NT2/D1 (cell line): ENCODE data around the gene ARHGEF19.

ENCODE experiments used
- SUZ12 ChIP-seq: IDR thresholded peaks from 2 replicates; pipeline ENCODE4 v1.6.1; 2011; ENCODE audit not compliant: insufficient read length, insufficient read depth; ENCODE audit errors: extremely low read depth
- YY1 ChIP-seq: IDR thresholded peaks from 2 replicates; pipeline ENCODE4 v1.6.1; 2011; ENCODE audit not compliant: insufficient read length, insufficient read depth
- ZNF274 ChIP-seq: IDR thresholded peaks from 2 replicates; pipeline ENCODE4 v1.6.1; 2011; ENCODE audit warnings: mild to moderate bottlenecking, low read depth, low read length

GRCh38 chr1:16184557-16185303 is 27.7 kb downstream of the ARHGEF19 start:
- TF ChIP-seq ZNF274 (no peak), YY1 (no peak), SUZ12 (no peak)
